Measurements from ENCODE around the gene DUSP28. TPM values are rescaled to one million over a fixed set of nuclear protein-coding genes. Genes with fewer than 3 reads are reported as not detected.

The DUSP28 gene
- total RNA-seq, 4 donors from 2014 or later, result 6.3 to 10.4 (median 8.3) TPM

DNA sequence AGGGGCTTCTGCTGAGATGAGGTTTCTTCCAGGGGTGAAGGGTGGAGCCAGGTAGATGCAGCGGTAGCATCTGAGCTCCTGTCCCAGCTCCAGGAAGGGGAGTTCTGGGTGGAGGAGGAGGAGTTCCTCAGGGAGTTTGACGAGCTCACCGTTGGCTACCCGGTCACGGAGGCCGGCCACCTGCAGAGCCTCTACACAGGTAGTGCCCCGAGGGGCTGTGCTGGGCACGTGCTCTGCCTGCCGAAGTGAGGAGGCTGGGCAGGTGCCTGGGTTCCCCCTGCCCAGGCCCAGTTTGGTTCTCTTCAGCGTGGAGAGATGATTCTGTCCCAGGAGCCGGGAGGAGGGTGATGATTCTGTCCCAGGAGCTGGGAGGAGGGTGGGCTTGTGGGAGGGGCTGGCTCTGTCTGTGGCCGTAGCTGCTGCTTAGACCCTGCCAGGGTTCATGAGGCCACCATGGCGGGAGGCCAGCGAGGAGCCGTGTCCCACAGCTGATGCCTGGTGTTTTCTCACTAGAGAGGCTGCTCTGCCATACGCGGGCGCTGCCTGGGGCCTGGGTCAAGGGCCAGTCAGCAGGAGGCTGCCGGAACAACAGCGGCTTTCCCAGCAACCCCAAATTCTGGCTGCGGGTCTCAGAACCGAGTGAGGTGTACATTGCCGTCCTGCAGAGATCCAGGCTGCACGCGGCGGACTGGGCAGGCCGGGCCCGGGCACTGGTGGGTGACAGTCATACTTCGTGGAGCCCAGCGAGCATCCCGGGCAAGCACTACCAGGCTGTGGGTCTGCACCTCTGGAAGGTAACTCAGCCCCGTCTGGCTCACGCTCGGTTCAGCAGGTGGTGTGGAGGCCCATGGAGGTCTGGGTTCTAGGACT, 34.6 kb downstream of the DUSP28 start:
- no peak overlapping the region for H3K4me3 ChIP-seq
- TF ChIP-seq POLR2A (IDR thresholded peaks at IDR 0.05), result no peak
- TF ChIP-seq POLR2AphosphoS5 (IDR thresholded peaks at IDR 0.05), result no peak
- TF ChIP-seq EP300 (IDR thresholded peaks at IDR 0.05), result no peak
- TF ChIP-seq, protein P1, sequence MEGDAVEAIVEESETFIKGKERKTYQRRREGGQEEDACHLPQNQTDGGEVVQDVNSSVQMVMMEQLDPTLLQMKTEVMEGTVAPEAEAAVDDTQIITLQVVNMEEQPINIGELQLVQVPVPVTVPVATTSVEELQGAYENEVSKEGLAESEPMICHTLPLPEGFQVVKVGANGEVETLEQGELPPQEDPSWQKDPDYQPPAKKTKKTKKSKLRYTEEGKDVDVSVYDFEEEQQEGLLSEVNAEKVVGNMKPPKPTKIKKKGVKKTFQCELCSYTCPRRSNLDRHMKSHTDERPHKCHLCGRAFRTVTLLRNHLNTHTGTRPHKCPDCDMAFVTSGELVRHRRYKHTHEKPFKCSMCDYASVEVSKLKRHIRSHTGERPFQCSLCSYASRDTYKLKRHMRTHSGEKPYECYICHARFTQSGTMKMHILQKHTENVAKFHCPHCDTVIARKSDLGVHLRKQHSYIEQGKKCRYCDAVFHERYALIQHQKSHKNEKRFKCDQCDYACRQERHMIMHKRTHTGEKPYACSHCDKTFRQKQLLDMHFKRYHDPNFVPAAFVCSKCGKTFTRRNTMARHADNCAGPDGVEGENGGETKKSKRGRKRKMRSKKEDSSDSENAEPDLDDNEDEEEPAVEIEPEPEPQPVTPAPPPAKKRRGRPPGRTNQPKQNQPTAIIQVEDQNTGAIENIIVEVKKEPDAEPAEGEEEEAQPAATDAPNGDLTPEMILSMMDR (IDR thresholded peaks at IDR 0.05), result no peak
- H3K27ac ChIP-seq, result no peak overlapping the region
- H3K9me3 ChIP-seq, result no peaks in the 10 kb centered on the region
- H3K4me1 ChIP-seq, result no peaks in the 10 kb centered on the region
- WGBS, result 65% methylated on average over 8 of the region's 34 CpGs
- DNase-seq (ENCODE audit: low spot score in 2 of 2), result peak; percentile 57 to 75
- H3K36me3 ChIP-seq, result peaks cover 68% of the 10 kb centered on the region
- no peaks in the 10 kb centered on the region for H3K27me3 ChIP-seq

DNA sequence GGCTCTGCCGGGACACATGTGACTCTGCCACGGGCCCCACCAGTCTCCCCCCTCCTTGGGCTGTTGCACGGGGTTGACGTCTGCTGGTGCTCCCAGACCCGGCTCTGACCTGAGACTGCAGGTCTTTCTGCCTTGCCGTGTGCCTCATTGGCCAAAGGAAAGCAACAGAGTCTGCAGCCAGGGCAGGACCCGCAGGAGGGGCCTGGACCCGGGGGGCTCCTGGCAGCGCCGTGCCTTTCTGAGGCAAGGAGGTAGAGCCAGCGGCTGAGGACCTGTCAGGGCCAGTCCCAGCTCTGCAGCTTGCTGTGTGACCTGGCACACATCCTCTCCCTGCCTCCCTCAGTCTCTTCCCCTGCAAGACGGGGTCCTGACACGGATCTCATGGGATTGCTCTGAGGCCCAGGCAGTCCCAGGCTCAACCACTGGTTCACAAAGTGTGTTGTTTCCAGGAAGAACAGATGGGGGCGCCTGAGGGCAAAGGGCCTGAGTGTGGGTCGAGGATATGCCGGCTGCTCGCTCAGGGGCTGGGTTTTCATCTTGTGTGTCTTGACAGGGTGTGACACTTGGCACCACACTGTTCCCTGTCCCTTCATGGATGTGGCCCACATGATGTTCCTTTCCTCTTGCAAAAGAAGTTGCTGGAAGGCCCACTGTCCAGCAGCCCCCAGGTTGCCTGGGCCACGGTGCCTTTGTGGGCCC, 35.4 kb downstream of the DUSP28 start:
- DNase-seq (ENCODE audit: low spot score in 2 of 2), result peak; percentile 57 to 76
- no peak for TF ChIP-seq EP300 (IDR thresholded peaks at IDR 0.05)
- TF ChIP-seq, protein P1 (IDR thresholded peaks at IDR 0.05), result no peak
- TF ChIP-seq POLR2AphosphoS5 (IDR thresholded peaks at IDR 0.05), result no peak
- no peak for TF ChIP-seq POLR2A (IDR thresholded peaks at IDR 0.05)
- WGBS, result 59% methylated on average over 11 of the region's 18 CpGs
- Histone ChIP-seq H3K4me3 (no peak overlapping the region), H3K27ac (no peak overlapping the region), H3K4me1 (no peaks in the 10 kb centered on the region), H3K27me3 (no peaks in the 10 kb centered on the region), H3K9me3 (no peaks in the 10 kb centered on the region), H3K36me3 (peaks cover 68% of the 10 kb centered on the region)

DNA sequence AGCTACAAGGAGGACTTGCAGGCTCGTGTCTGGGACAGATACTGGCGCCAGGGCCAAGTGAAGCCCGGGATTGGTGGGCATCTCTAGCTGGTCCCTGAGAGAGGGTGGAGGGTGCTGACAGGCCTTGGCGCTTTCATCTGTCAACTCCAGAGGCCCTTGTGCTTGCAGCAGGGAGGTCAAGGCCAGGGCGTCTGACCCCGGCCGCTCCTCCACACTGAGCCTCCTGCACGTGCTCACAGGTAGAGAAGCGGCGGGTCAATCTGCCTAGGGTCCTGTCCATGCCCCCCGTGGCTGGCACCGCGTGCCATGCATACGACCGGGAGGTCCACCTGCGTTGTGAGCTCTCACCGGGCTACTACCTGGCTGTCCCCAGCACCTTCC, 35.9 kb downstream of the DUSP28 start:
- DNase-seq (ENCODE audit: low spot score in 2 of 2), result peak; percentile 57 to 66
- WGBS, result 80% methylated on average over 4 of the region's 17 CpGs
- no peak overlapping the region for H3K27ac ChIP-seq
- no peaks in the 10 kb centered on the region for H3K4me1 ChIP-seq
- TF ChIP-seq POLR2AphosphoS5 (IDR thresholded peaks at IDR 0.05) (no peak), EP300 (IDR thresholded peaks at IDR 0.05) (no peak)
- H3K36me3 ChIP-seq, result peaks cover 64% of the 10 kb centered on the region
- no peak overlapping the region for H3K4me3 ChIP-seq
- H3K9me3 ChIP-seq, result no peaks in the 10 kb centered on the region
- H3K27me3 ChIP-seq, result no peaks in the 10 kb centered on the region

DNA sequence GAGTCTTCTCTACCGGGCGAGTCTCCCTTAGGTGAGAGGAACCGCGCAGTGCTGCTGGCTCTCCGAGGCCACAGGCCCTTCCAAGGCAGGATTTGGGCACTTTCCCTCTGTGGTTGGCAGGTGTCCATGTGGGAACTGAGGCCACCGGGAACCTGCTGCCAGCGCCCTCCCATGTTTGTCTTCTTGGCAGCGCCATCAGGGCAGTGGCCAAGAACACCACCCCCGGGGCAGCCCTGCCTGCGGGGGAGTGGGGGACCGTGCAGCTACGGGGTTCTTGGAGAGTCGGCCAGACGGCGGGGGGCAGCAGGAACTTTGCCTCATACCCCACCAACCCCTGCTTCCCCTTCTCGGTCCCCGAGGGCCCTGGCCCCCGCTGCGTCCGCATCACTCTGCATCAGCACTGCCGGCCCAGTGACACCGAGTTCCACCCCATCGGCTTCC, 36.4 kb downstream of the DUSP28 start:
- 84% methylated on average over 10 of the region's 23 CpGs for WGBS
- Histone ChIP-seq H3K27me3 (no peaks in the 10 kb centered on the region), H3K9me3 (no peaks in the 10 kb centered on the region), H3K27ac (no peak overlapping the region), H3K4me3 (no peak overlapping the region), H3K4me1 (no peaks in the 10 kb centered on the region), H3K36me3 (peaks cover 60% of the 10 kb centered on the region)
- DNase-seq (ENCODE audit: low spot score in 2 of 2), result peak; percentile 56 to 76
- TF ChIP-seq POLR2AphosphoS5 (IDR thresholded peaks at IDR 0.05) (no peak), POLR2A (IDR thresholded peaks at IDR 0.05) (no peak)
- TF ChIP-seq, protein P1 (IDR thresholded peaks at IDR 0.05), result no peak

DNA sequence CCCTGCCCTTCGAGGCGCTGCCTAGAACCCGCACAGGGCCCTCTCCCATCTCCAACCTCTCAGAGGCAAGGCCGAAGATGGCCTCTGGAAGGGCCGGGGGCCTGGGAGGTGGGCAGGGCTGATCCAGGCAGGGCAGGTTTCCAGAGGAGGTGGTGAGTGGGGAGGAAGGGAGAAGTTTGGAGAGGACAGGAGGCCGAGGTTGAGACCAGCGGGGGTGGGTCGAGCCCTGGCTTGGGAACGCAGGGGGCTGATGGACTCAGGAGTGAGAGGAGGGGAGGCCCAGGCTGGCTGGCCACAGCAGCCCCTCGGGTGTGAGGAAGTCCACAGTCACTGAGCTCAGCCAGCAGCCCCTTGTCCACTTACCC, 36.9 kb downstream of the DUSP28 start:
- Histone ChIP-seq H3K4me1 (no peaks in the 10 kb centered on the region), H3K36me3 (peaks cover 55% of the 10 kb centered on the region), H3K9me3 (no peaks in the 10 kb centered on the region), H3K27me3 (no peaks in the 10 kb centered on the region), H3K27ac (no peak overlapping the region), H3K4me3 (no peak overlapping the region)
- no peak for TF ChIP-seq POLR2AphosphoS5 (IDR thresholded peaks at IDR 0.05)
- TF ChIP-seq, protein P1 (IDR thresholded peaks at IDR 0.05), result no peak
- TF ChIP-seq EP300 (IDR thresholded peaks at IDR 0.05), result no peak
- no peak for TF ChIP-seq POLR2A (IDR thresholded peaks at IDR 0.05)
- DNase-seq (ENCODE audit: low spot score in 2 of 2), result peak; percentile 58 to 66
- WGBS, result 86% methylated on average over 9 of the region's 10 CpGs
